Choroid plexus epithelial cell (primary cell): Measurements from ENCODE around the gene CEACAM20.

Experiments
- DNase-seq: peaks from one replicate; pipeline ENCODE4 v3.0.0-alpha.2; 2010; ENCODE audit warnings: low read depth
- H3K4me3 ChIP-seq: 2 replicates; pipeline ENCODE4 v1.5.1; 2011; ENCODE audit warnings: low read depth, mild to moderate bottlenecking, control low read depth, low read length, moderate library complexity
- CTCF ChIP-seq: conservative IDR thresholded peaks from 2 replicates; pipeline ENCODE4 v1.5.1; 2011; ENCODE audit warnings: low read depth, mild to moderate bottlenecking, control low read depth, inconsistent platforms, low read length, moderate library complexity

CEACAM20 gene

DNA sequence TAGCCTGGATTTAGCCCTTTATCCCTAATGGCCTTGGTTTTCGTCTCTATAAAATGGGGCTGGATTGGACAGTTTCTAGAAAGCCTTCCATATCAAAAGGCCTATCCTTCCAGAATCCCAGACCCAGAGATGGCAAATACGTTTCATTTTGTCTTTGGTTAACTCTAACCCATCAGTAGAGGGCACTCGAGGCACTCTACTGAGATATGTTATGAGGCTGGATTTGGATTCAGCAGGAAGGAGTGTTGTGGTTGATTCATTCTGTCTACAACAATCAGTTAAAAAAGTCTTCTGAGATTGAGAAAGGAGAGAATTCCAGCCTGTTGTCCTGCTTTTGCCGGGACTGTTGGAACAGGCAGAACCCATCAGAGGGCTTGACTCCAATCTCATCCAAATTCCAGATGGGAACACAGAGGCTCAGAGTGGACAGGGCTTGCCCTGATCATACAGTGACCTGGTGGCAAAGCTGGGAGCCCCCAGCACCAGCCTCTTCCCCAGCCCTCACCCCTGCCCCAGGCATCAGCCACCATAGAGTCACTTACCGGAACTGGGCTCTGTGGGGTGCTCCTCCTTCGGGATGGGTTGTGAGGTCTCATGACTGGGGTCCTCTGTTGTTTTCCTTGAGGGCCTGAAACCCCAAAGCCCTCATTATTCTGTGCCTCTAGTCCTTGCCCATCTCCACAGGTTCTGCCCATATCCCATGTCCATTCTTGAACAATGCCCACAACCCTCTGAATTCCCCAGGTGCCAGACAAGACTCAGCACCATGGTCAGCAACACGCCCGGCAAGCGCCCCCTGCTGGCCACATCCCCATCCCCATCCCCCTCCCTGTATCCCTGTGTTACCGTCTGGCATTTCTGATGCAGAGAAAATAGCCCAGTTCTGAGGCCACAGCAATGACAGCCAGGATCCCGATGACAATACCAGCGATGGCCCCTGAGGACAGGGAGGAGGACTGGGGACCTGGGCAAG is 16.9 kb downstream of the CEACAM20 start:
- TF ChIP-seq CTCF: peak; percentile 77
- DNase-seq: peak; percentile 71
- no peak overlapping the region for H3K4me3 ChIP-seq

DNA sequence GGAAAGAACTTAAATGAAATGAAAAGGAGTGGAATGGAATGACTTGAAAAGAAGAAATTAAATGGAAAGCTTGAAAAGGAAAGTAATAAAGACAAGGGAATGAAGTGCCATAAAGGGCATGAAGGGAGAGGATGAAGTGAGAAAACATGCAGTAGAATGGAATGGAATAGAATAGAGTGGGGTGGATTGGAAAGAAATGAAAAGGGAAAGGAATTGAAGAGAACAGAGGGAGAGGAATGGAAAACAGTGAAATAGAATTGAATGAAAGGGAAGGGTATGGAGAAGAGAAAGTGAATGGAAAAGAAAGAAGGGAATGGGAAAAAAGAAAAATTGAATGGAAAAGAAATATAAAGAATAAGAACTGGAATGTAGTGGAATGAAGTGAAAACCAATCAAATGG is 20.0 kb downstream of the CEACAM20 start:
- DNase-seq: no peak
- H3K4me3 ChIP-seq: no peak overlapping the region
- no peak for TF ChIP-seq CTCF

- TF ChIP-seq CTCF: peak; percentile 46
- DNase-seq: peak; percentile 93
- peak within 1 kb of the TSS; percentile 99 for H3K4me3 ChIP-seq
These were observed 29.2 kb downstream of the CEACAM20 start, which contains the start of gene ZNF180 for GRCh38 chr19:44499962-44500949. Gene ZNF180 (minus strand): TSS chr19:44500522. CDS start chr19:44497334, 3,188 bp downstream.

GRCh38 chr19:44499559-44499958 is 29.9 kb downstream of the CEACAM20 start:
- H3K4me3 ChIP-seq: peak overlapping the region; percentile 99
- TF ChIP-seq CTCF: no peak
- DNase-seq: no peak

DNA sequence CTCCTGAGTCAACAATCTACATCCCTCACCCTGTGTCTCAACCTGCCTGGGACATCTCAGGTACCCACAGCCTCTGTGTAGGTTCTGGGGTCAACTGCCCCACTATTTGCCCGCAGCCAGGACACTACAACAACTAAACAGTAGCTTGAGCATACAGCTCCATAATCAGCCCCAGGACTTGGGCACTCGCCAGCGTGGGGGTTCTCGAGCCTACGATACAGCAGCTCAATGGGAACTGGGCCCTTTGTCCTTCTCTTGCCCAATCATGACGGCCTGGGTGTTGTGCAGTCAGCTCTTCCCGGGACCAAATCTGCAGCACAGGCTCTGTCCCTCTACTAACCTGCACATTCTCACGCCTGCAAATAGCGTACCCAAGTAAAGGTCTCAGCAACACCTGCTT is 30.5 kb downstream of the CEACAM20 start:
- H3K4me3 ChIP-seq: peak overlapping the region; percentile 99
- TF ChIP-seq CTCF: no peak
- DNase-seq: no peak

GRCh38 chr19:44496711-44497110 is 32.8 kb downstream of the CEACAM20 start:
- no peak for DNase-seq
- no peak overlapping the region for H3K4me3 ChIP-seq
- no peak for TF ChIP-seq CTCF
